Endothelial cell of umbilical vein (primary cell): ENCODE results near the gene TOPAZ1. TPM values are rescaled to one million over a fixed set of nuclear protein-coding genes. Genes with fewer than 3 reads are reported as not detected.
A peak's percentile ranks its signal among the peaks of the same experiment; 100 is the strongest.

Experiments used
- BruUV-seq: library from RNA; stranded (reverse); fragments of 400-500 nt; replicated peaks from 2 replicates; lab custom pipeline; 2021; lab: Mats Ljungman, UMichigan
- CTCF ChIA-PET: fragments of 300-600, 350-600 bp; sonication (Branson Sonifier 250); formaldehyde crosslinking; loops from one replicate; lab custom pipeline; 2021; ENCODE audit warnings: antibody characterized with exemption, inconsistent platforms; lab: Charles Lee
- POLR2A ChIA-PET: fragments of 300-600, 350-600 bp; sonication (Branson Sonifier 250); formaldehyde crosslinking; loops from one replicate; lab custom pipeline; 2021; ENCODE audit warnings: antibody characterized with exemption, inconsistent platforms; lab: Charles Lee
- DNase-seq: peaks from one replicate; pipeline ENCODE4 v3.0.0-alpha.2; 2011; ENCODE audit warnings: low read depth, low spot score
- FAIRE-seq: peaks from 2 replicates; lab custom pipeline; 2011; peaks lifted over from hg19 to GRCh38; lab: Jason Lieb, UNC
- H2AFZ ChIP-seq: 2 replicates; pipeline ENCODE4 v1.6.0; 2012; ENCODE audit warnings: low read depth, low read length, control low read depth, inconsistent platforms
- H3K27ac ChIP-seq: 2 replicates; pipeline ENCODE4 v1.5.1; 2011; ENCODE audit warnings: low read depth, mild to moderate bottlenecking, control low read depth, low read length, moderate library complexity; ENCODE audit not compliant: insufficient read depth
- H3K27me3 ChIP-seq, 2 experiments: 2 replicates each; pipeline versions ENCODE4 v1.6.0 to v1.6.1; 2011; ENCODE audit warnings: low read length in 2 of 2, mixed read lengths in 1 of 2; ENCODE audit not compliant: control insufficient read depth in 2 of 2, insufficient read depth in 2 of 2
- H3K36me3 ChIP-seq, 2 experiments: 2 replicates in 1 of 2; 3 replicates in 1 of 2; pipeline ENCODE4 v1.5.1; 2011; ENCODE audit warnings: low read length in 2 of 2, mild to moderate bottlenecking in 1 of 2, moderate library complexity in 1 of 2; ENCODE audit not compliant: control insufficient read depth in 2 of 2, insufficient read depth in 2 of 2; ENCODE audit errors: extremely low read depth in 1 of 2
- H3K4me1 ChIP-seq: 3 replicates; pipeline ENCODE4 v1.5.1; 2011; ENCODE audit warnings: mild to moderate bottlenecking, low read length; ENCODE audit not compliant: control insufficient read depth, insufficient read depth; ENCODE audit errors: extremely low read depth
- H3K4me2 ChIP-seq: 2 replicates; pipeline ENCODE4 v1.6.1; 2011; ENCODE audit warnings: low read length, control low read depth, mixed read lengths; ENCODE audit not compliant: insufficient read depth
- H3K4me3 ChIP-seq, 3 experiments: fragments of 200-600 bp in 1 of 3; sonication (generic), shearing (Covaris generic) in 1 of 3; replicated peaks in 1 of 3; 2 replicates each; pipeline ENCODE4 v1.5.1; 2011 to 2016; ENCODE audit warnings: control low read depth in 3 of 3, low read length in 3 of 3, mild to moderate bottlenecking in 2 of 3, inconsistent platforms in 1 of 3, low read depth in 1 of 3, moderate library complexity in 1 of 3; ENCODE audit not compliant: insufficient read depth in 1 of 3
- H3K79me2 ChIP-seq: 2 replicates; pipeline ENCODE4 v1.6.0; 2012; ENCODE audit warnings: low read length, inconsistent platforms; ENCODE audit not compliant: control insufficient read depth, insufficient read depth
- H3K9ac ChIP-seq: replicated peaks from 2 replicates; pipeline ENCODE3; 2011; ENCODE audit warnings: low read length, control low read depth; ENCODE audit not compliant: insufficient read depth; ENCODE audit errors: extremely low read depth
- H3K9me1 ChIP-seq: replicated peaks from 3 replicates; pipeline ENCODE4 v1.6.0; 2011; ENCODE audit warnings: mild to moderate bottlenecking, low read length; ENCODE audit not compliant: control insufficient read depth, insufficient read depth; ENCODE audit errors: extremely low read depth
- H3K9me3 ChIP-seq: replicated peaks from 2 replicates; pipeline ENCODE4 v1.5.1; 2012; ENCODE audit warnings: low read length, inconsistent platforms; ENCODE audit not compliant: control insufficient read depth, insufficient read depth
- H4K20me1 ChIP-seq: replicated peaks from 2 replicates; pipeline ENCODE3; 2011; ENCODE audit warnings: mild to moderate bottlenecking, low read length; ENCODE audit not compliant: control insufficient read depth, insufficient read depth; ENCODE audit errors: extremely low read depth
- CTCF ChIP-seq, 2 donors: IDR thresholded peaks; 1 replicate in 1 of 2; 2 replicates in 1 of 2; pipeline ENCODE4 v1.5.1; 2011; ENCODE audit warnings: low read length in 2 of 2, mild to moderate bottlenecking in 2 of 2, moderate library complexity in 2 of 2, control low read depth in 1 of 2, inconsistent platforms in 1 of 2, low read depth in 1 of 2; ENCODE audit not compliant: insufficient read depth in 1 of 2; ENCODE audit errors: extremely low read depth in 1 of 2
- EZH2 ChIP-seq: IDR thresholded peaks from 2 replicates; pipeline ENCODE4 v1.6.1; 2012; ENCODE audit warnings: borderline replicate concordance, low read depth, mild to moderate bottlenecking, moderate library complexity, low read length, inconsistent platforms; ENCODE audit not compliant: severe bottlenecking
- FOS ChIP-seq: IDR thresholded peaks from 2 replicates; pipeline ENCODE4 v1.6.1; 2011; ENCODE audit warnings: mild to moderate bottlenecking, low read length, moderate library complexity, borderline replicate concordance; ENCODE audit not compliant: insufficient read depth
- GATA2 ChIP-seq: IDR thresholded peaks from 2 replicates; pipeline ENCODE4 v1.7.0; 2011; ENCODE audit warnings: low read depth, mild to moderate bottlenecking, moderate library complexity, mixed read lengths, low read length; ENCODE audit not compliant: insufficient read length, insufficient read depth
- JUN ChIP-seq: IDR thresholded peaks from 2 replicates; pipeline ENCODE4 v1.6.1; 2011; ENCODE audit warnings: borderline replicate concordance, low read depth; ENCODE audit not compliant: insufficient read length, insufficient read depth
- MAX ChIP-seq: IDR thresholded peaks from 2 replicates; pipeline ENCODE4 v1.6.1; 2011; ENCODE audit not compliant: insufficient read depth, insufficient read length
- MYC ChIP-seq: IDR thresholded peaks from one replicate; pipeline ENCODE4 v1.6.1; 2011; ENCODE audit warnings: mild to moderate bottlenecking, low read depth, low read length
- POLR2A ChIP-seq: IDR thresholded peaks from 2 replicates; pipeline ENCODE4 v1.6.1; 2012; ENCODE audit warnings: low read depth, mild to moderate bottlenecking, control low read depth, low read length
- POLR2AphosphoS5 ChIP-seq: IDR thresholded peaks from 2 replicates; pipeline ENCODE4 v1.6.1; 2012; ENCODE audit warnings: low read depth, mild to moderate bottlenecking, control low read depth, low read length, moderate library complexity; ENCODE audit not compliant: insufficient read depth
- dilution Hi-C: fragments of 300-500 bp; cut with MboI; formaldehyde crosslinking; loops from one replicate; pipeline ENCODE4 v1.15.0; 2019; ENCODE audit warnings: low sequenced_read_pairs; ENCODE audit not compliant: extremely low pct_ligation_motif_present
- intact Hi-C: fragments of 100-400 bp; cut with micrococcal nuclease; formaldehyde crosslinking; loops from one replicate; pipeline ENCODE4 v1.10.0; 2022
- polyA plus RNA-seq, 4 experiments: library from polyadenylated mRNA; depleted of rRNA in 3 of 4; stranded (reverse) in 3 of 4; unstranded in 1 of 4; fragments of >200 nt; gene quantifications; 2 replicates each; pipeline versions ENCODE4 v1.2.1 to v1.2.3, GENCODE V29; 2011 to 2012; ENCODE audit warnings: missing spikeins in 1 of 4
- total RNA-seq: library from RNA; stranded (reverse); gene quantifications from 2 replicates; pipeline ENCODE4 v1.2.3, GENCODE V29; 2021

Gene TOPAZ1
- total and polyA plus RNA-seq, 2 donors (not counting 3 experiments of a cell fraction or from before 2014, with no cell fraction given) = not detected

GRCh38 chr3:44337248-44337785 is 95.6 kb downstream of the TOPAZ1 start:
- no peaks in the 10 kb centered on the region for H3K9me3 ChIP-seq
- intact Hi-C loops = no loop called here
- dilution Hi-C loops = no loop called here
- CTCF ChIA-PET = interaction anchor here (1.3 to 2.8 kb wide), 3 partner anchors 14 to 102 kb away, joined by 4 to 10 read pairs (median 8); no protein-coding TSS in a partner anchor
- DNase-seq = no peak
- no peak for TF ChIP-seq MYC
- no peak for TF ChIP-seq EZH2
- TF ChIP-seq POLR2A = no peak
- no peak for TF ChIP-seq MAX
- no peak for TF ChIP-seq JUN
- no peak for TF ChIP-seq CTCF (IDR thresholded peaks at IDR 0.05; ENCODE audit: extremely low read depth in 1 of 2, insufficient read depth in 1 of 2, low read depth in 1 of 2, low read length in 2 of 2)
- TF ChIP-seq GATA2 = no peak
- no peak for TF ChIP-seq FOS
- no peak for TF ChIP-seq POLR2AphosphoS5
- no peaks in the 10 kb centered on the region for H3K9me1 ChIP-seq
- H3K36me3 ChIP-seq = no peaks in the 10 kb centered on the region
- H3K4me1 ChIP-seq = peaks cover 9% of the 10 kb centered on the region
- H3K27ac ChIP-seq = no peak overlapping the region
- H3K79me2 ChIP-seq = peaks cover 9% of the 10 kb centered on the region
- no peaks in the 10 kb centered on the region for H4K20me1 ChIP-seq
- POLR2A ChIA-PET = no interaction called here
- BruUV-seq = no TSS peak
- peak overlapping the region; percentile 99 for H3K4me2 ChIP-seq
- FAIRE-seq = no peak
- H3K9ac ChIP-seq = no peak overlapping the region
- H2AFZ ChIP-seq = peak overlapping the region; percentile 56
- H3K27me3 ChIP-seq = peaks cover 7 to 9% of the 10 kb centered on the region in 2 experiments
- peak overlapping the region in 2 of 3 experiments; percentile 65 to 94 for H3K4me3 ChIP-seq
